CD14-positive monocyte (primary cell): ENCODE results near the gene SLC27A6. TPM values are rescaled to one million over a fixed set of nuclear protein-coding genes. Genes with fewer than 3 reads are reported as not detected.

ENCODE experiments used
- DNase-seq, 3 donors: peaks; one replicate each; pipeline ENCODE4 v3.0.0-alpha.2; 2011 to 2022
- H2AFZ ChIP-seq: 2 replicates; pipeline ENCODE4 v1.6.0; 2012; ENCODE audit warnings: mild to moderate bottlenecking, low read depth, low read length, inconsistent platforms; ENCODE audit not compliant: insufficient read depth, poor library complexity, severe bottlenecking
- H3K27ac ChIP-seq, 2 donors: 1 replicate in 1 of 2; 2 replicates in 1 of 2; pipeline ENCODE4 v1.5.1; 2012 to 2013; ENCODE audit warnings: low read length in 2 of 2, control low read depth in 1 of 2, inconsistent platforms in 1 of 2, low read depth in 1 of 2, mild to moderate bottlenecking in 1 of 2
- H3K27me3 ChIP-seq, 2 donors: one replicate each; pipeline versions ENCODE4 v1.6.0 to v1.6.1; 2011 to 2013; ENCODE audit warnings: low read length in 2 of 2; ENCODE audit not compliant: control insufficient read depth in 2 of 2, insufficient read depth in 2 of 2
- H3K36me3 ChIP-seq, 2 donors: replicated peaks in 1 of 2; 1 replicate in 1 of 2; 2 replicates in 1 of 2; pipeline versions ENCODE4 v1.5.1 to v1.6.1; 2012 to 2013; ENCODE audit warnings: low read length in 2 of 2, control low read depth in 1 of 2, inconsistent platforms in 1 of 2, mild to moderate bottlenecking in 1 of 2; ENCODE audit not compliant: insufficient read depth in 2 of 2, control insufficient read depth in 1 of 2
- H3K4me1 ChIP-seq, 2 donors: 1 replicate in 1 of 2; 2 replicates in 1 of 2; pipeline versions ENCODE4 v1.5.1 to v1.6.1; 2012 to 2013; ENCODE audit warnings: low read length in 2 of 2, control low read depth in 1 of 2, inconsistent platforms in 1 of 2, mild to moderate bottlenecking in 1 of 2, moderate library complexity in 1 of 2; ENCODE audit not compliant: insufficient read depth in 2 of 2, control insufficient read depth in 1 of 2
- H3K4me2 ChIP-seq: replicated peaks from 2 replicates; pipeline ENCODE3; 2012; ENCODE audit warnings: low read length, moderate library complexity, mild to moderate bottlenecking; ENCODE audit not compliant: poor library complexity, severe bottlenecking; ENCODE audit errors: extremely low read depth
- H3K4me3 ChIP-seq, 3 experiments: fragments of 200-600 bp in 1 of 3; sonication (generic) in 1 of 3; replicated peaks in 1 of 3; 1 replicate in 2 of 3; 2 replicates in 1 of 3; pipeline ENCODE4 v1.5.1; 2011 to 2013; ENCODE audit warnings: low read length in 3 of 3, mild to moderate bottlenecking in 3 of 3, control low read depth in 2 of 3, low read depth in 2 of 3, inconsistent platforms in 1 of 3, moderate library complexity in 1 of 3
- H3K79me2 ChIP-seq: 2 replicates; pipeline ENCODE4 v1.6.0; 2012; ENCODE audit warnings: mild to moderate bottlenecking, control low read depth, inconsistent platforms, low read length, moderate library complexity; ENCODE audit not compliant: insufficient read depth
- H3K9ac ChIP-seq: 2 replicates; pipeline ENCODE4 v1.6.0; 2017; ENCODE audit warnings: low read length, mild to moderate bottlenecking; ENCODE audit not compliant: insufficient read depth, poor library complexity, severe bottlenecking
- H3K9me3 ChIP-seq, 2 donors: replicated peaks in 1 of 2; 1 replicate in 1 of 2; 2 replicates in 1 of 2; pipeline versions ENCODE4 v1.5.1 to v1.6.1; 2012 to 2013; ENCODE audit warnings: low read length in 2 of 2, control low read depth in 1 of 2; ENCODE audit not compliant: control insufficient read depth in 1 of 2, insufficient read depth in 1 of 2
- H4K20me1 ChIP-seq: 2 replicates; pipeline ENCODE4 v1.6.0; 2012; ENCODE audit warnings: mild to moderate bottlenecking, low read length, control low read depth, moderate library complexity; ENCODE audit not compliant: insufficient read depth
- H3K27ac Mint-ChIP-seq, 7 donors: one replicate each; pipeline ENCODE4 v1.8.0; 2020; ENCODE audit warnings: mild to moderate bottlenecking in 7 of 7, mixed read lengths in 7 of 7, moderate library complexity in 6 of 7, inconsistent platforms in 2 of 7
- H3K27me3 Mint-ChIP-seq, 3 donors: one replicate each; pipeline ENCODE4 v1.8.0; 2021 to 2022; ENCODE audit warnings: low read depth in 3 of 3, mild to moderate bottlenecking in 3 of 3, mixed read lengths in 3 of 3, moderate library complexity in 3 of 3, inconsistent platforms in 1 of 3
- H3K36me3 Mint-ChIP-seq, 2 donors: one replicate each; pipeline ENCODE4 v1.8.0; 2020; ENCODE audit warnings: mixed read lengths in 2 of 2, inconsistent platforms in 1 of 2, mild to moderate bottlenecking in 1 of 2
- H3K4me1 Mint-ChIP-seq: one replicate; pipeline ENCODE4 v1.8.0; 2020; ENCODE audit warnings: mild to moderate bottlenecking, mixed read lengths
- H3K4me3 Mint-ChIP-seq, 2 donors: one replicate each; pipeline ENCODE4 v1.8.0; 2020; ENCODE audit warnings: mild to moderate bottlenecking in 2 of 2, mixed read lengths in 2 of 2, moderate library complexity in 1 of 2
- H3K9me3 Mint-ChIP-seq, 7 donors: one replicate each; pipeline ENCODE4 v1.8.0; 2020 to 2022; ENCODE audit warnings: mixed read lengths in 7 of 7, mild to moderate bottlenecking in 6 of 7, moderate library complexity in 6 of 7, inconsistent platforms in 2 of 7
- CTCF ChIP-seq: fragments of 200-600 bp; IDR thresholded peaks from one replicate; pipeline ENCODE4 v1.8.0; 2022; ENCODE audit warnings: antibody characterized with exemption, mild to moderate bottlenecking
- WGBS: methylation state at CpG from one replicate; pipeline ENCODE4 v1.1.5; 2013; ENCODE audit warnings: missing lambda C conversion rate; ENCODE audit not compliant: insufficient coverage; 5-methylcytosine and 5-hydroxymethylcytosine counted together
- intact Hi-C, 2 donors: fragments of 100-400 bp; cut with micrococcal nuclease; formaldehyde crosslinking; loops; one replicate each; pipeline versions ENCODE4 v1.15.0 to v1.15.1; 2023
- polyA plus RNA-seq, 3 donors: library from polyadenylated mRNA; depleted of rRNA in 1 of 3; unstranded in 2 of 3; stranded (reverse) in 1 of 3; fragments of 300-500 nt in 2 of 3; fragments of >200 nt in 1 of 3; fragmentation: Illumina TruSeq in 2 of 3; gene quantifications; 1 replicate in 2 of 3; 2 replicates in 1 of 3; pipeline ENCODE4 v1.2.3, GENCODE V29; 2012 to 2021

The SLC27A6 gene
- polyA plus RNA-seq, 3 donors = not detected

GRCh38 chr5:128980917-128981316, 15.6 kb downstream of the SLC27A6 start:
- H3K36me3 ChIP-seq = no peaks in the 10 kb centered on the region
- no peak overlapping the region for H3K4me3 ChIP-seq
- no peak overlapping the region for H3K27ac ChIP-seq
- H3K36me3 Mint-ChIP-seq = no peaks in the 10 kb centered on the region
- no peaks in the 10 kb centered on the region for H3K4me1 ChIP-seq
- H3K4me3 Mint-ChIP-seq = no peak overlapping the region
- no peak overlapping the region for H2AFZ ChIP-seq
- DNase-seq = no peak
- H3K4me2 ChIP-seq = no peak overlapping the region
- TF ChIP-seq CTCF = no peak
- H3K9me3 Mint-ChIP-seq = peaks cover 0 to 3% (median 0%) of the 10 kb centered on the region in 7 donors
- H3K27me3 ChIP-seq = no peaks in the 10 kb centered on the region
- H3K9me3 ChIP-seq = no peaks in the 10 kb centered on the region
- no peaks in the 10 kb centered on the region for H4K20me1 ChIP-seq
- no peak overlapping the region for H3K9ac ChIP-seq
- intact Hi-C loops = no loop called here
- H3K27ac Mint-ChIP-seq = no peak overlapping the region
- H3K79me2 ChIP-seq = no peaks in the 10 kb centered on the region
- H3K4me1 Mint-ChIP-seq = no peaks in the 10 kb centered on the region
- WGBS = no CpG with 5 or more reads among the region's 3 CpGs
- H3K27me3 Mint-ChIP-seq = peaks cover 0 to 2% (median 1%) of the 10 kb centered on the region in 3 donors

- no peak overlapping the region for H2AFZ ChIP-seq
- no peaks in the 10 kb centered on the region for H3K4me1 ChIP-seq
- no peaks in the 10 kb centered on the region for H3K27me3 Mint-ChIP-seq
- no peak overlapping the region for H3K9ac ChIP-seq
- H3K79me2 ChIP-seq = no peaks in the 10 kb centered on the region
- no peak overlapping the region for H3K4me3 Mint-ChIP-seq
- DNase-seq = no peak
- no peaks in the 10 kb centered on the region for H3K4me1 Mint-ChIP-seq
- no peak overlapping the region for H3K27ac ChIP-seq
- no peak overlapping the region for H3K27ac Mint-ChIP-seq
- H3K4me2 ChIP-seq = no peak overlapping the region
- no peak for TF ChIP-seq CTCF
- intact Hi-C loops = no loop called here
- no peaks in the 10 kb centered on the region for H3K27me3 ChIP-seq
- no peak overlapping the region for H3K4me3 ChIP-seq
- 50% methylated on average over 1 of the region's 1 CpG for WGBS
- no peaks in the 10 kb centered on the region for H3K36me3 ChIP-seq
- no peaks in the 10 kb centered on the region for H3K36me3 Mint-ChIP-seq
- no peaks in the 10 kb centered on the region for H3K9me3 ChIP-seq
- H3K9me3 Mint-ChIP-seq = peaks cover 0 to 3% (median 0%) of the 10 kb centered on the region in 7 donors
- no peaks in the 10 kb centered on the region for H4K20me1 ChIP-seq
Measured at GRCh38 chr5:128984480-128984879, 19.2 kb downstream of the SLC27A6 start.
